WERI-Rb-1 (cell line): ENCODE results near the gene SHMT1.

ENCODE experiments used
- DNase-seq: peaks from one replicate; pipeline ENCODE4 v3.0.0-alpha.2; 2020
- H3K27ac ChIP-seq: fragments of 250-450 bp; sonication (Bioruptor Pico); 2 replicates; pipeline ENCODE4 v1.5.1; 2020; ENCODE audit warnings: mild to moderate bottlenecking, moderate library complexity
- H3K27me3 ChIP-seq: fragments of 250-450 bp; sonication (Bioruptor Pico); 2 replicates; pipeline ENCODE4 v1.5.1; 2021; ENCODE audit warnings: mild to moderate bottlenecking, low read depth, moderate library complexity; ENCODE audit not compliant: insufficient read depth, severe bottlenecking
- H3K36me3 ChIP-seq: fragments of 250-450 bp; sonication (Bioruptor Pico); 2 replicates; pipeline ENCODE4 v1.5.1; 2020; ENCODE audit warnings: mild to moderate bottlenecking, moderate library complexity
- H3K4me3 ChIP-seq: 2 replicates; pipeline ENCODE4 v1.5.1; 2011; ENCODE audit warnings: low read depth, mild to moderate bottlenecking, control low read depth, low read length
- H3K9me3 ChIP-seq: fragments of 250-450 bp; sonication (Bioruptor Pico); 2 replicates; pipeline ENCODE4 v1.5.1; 2021; ENCODE audit warnings: mild to moderate bottlenecking, moderate library complexity; ENCODE audit not compliant: severe bottlenecking
- CTCF ChIP-seq: IDR thresholded peaks from 2 replicates; pipeline ENCODE4 v1.5.1; 2011; ENCODE audit warnings: low read depth, mild to moderate bottlenecking, control low read depth, inconsistent platforms, low read length

SHMT1 gene

GRCh38 chr17:18318117-18318516 lies 45.2 kb downstream of the SHMT1 start:
- no peak for DNase-seq
- TF ChIP-seq CTCF, result no peak
- Histone ChIP-seq H3K27me3 (no peaks in the 10 kb centered on the region), H3K36me3 (peaks cover 46% of the 10 kb centered on the region), H3K9me3 (no peaks in the 10 kb centered on the region), H3K27ac (no peak overlapping the region), H3K4me3 (no peak overlapping the region)

GRCh38 chr17:18315961-18316360 lies 47.4 kb downstream of the SHMT1 start:
- Histone ChIP-seq H3K27me3 (no peaks in the 10 kb centered on the region), H3K9me3 (no peaks in the 10 kb centered on the region), H3K27ac (no peak overlapping the region), H3K36me3 (peaks cover 62% of the 10 kb centered on the region), H3K4me3 (peak overlapping the region; percentile 91)
- no peak for DNase-seq
- TF ChIP-seq CTCF, result no peak

- H3K36me3 ChIP-seq, result peaks cover 66% of the 10 kb centered on the region
- DNase-seq, result no peak
- peak overlapping the region; percentile 91 for H3K4me3 ChIP-seq
- no peak for TF ChIP-seq CTCF
- no peaks in the 10 kb centered on the region for H3K9me3 ChIP-seq
- H3K27me3 ChIP-seq, result no peaks in the 10 kb centered on the region
- H3K27ac ChIP-seq, result peak overlapping the region; percentile 90
These were observed 47.8 kb downstream of the SHMT1 start for GRCh38 chr17:18315562-18315922.

GRCh38 chr17:18314731-18315561 lies 48.4 kb downstream of the SHMT1 start, which contains the start of the genes SMCR8 and TOP3A:
Gene SMCR8, plus strand, starts transcription at chr17:18315293. Its CDS starts 497 bp downstream, at chr17:18315790.
Gene TOP3A, minus strand, starts transcription at chr17:18314994. Its CDS starts 216 bp downstream, at chr17:18314778.
- H3K4me3 ChIP-seq, result peak within 1 kb of the TSS; percentile 91
- H3K27ac ChIP-seq, result peak within 1 kb of the TSS; percentile 90
- H3K27me3 ChIP-seq, result no peaks in the 10 kb centered on the region
- no peaks in the 10 kb centered on the region for H3K9me3 ChIP-seq
- peaks cover 68% of the 10 kb centered on the region for H3K36me3 ChIP-seq
- no peak for TF ChIP-seq CTCF
- DNase-seq, result peak; percentile 97

GRCh38 chr17:18314059-18314730 lies 49.2 kb downstream of the SHMT1 start:
- TF ChIP-seq CTCF, result no peak
- no peak for DNase-seq
- H3K36me3 ChIP-seq, result peaks cover 67% of the 10 kb centered on the region
- no peaks in the 10 kb centered on the region for H3K27me3 ChIP-seq
- no peaks in the 10 kb centered on the region for H3K9me3 ChIP-seq
- peak overlapping the region; percentile 91 for H3K4me3 ChIP-seq
- peak overlapping the region; percentile 90 for H3K27ac ChIP-seq
